Prostate gland (tissue), 2 donors: ENCODE measurements around the gene RTEL1. TPM values are rescaled to one million over a fixed set of nuclear protein-coding genes. Genes with fewer than 3 reads are reported as not detected.
"Not testable (repeated sequence)": the region's sequence is repeated elsewhere in the genome, so short reads cannot be mapped to it uniquely, and the experiment has no call there.

Source experiments
- DNase-seq: peaks from one replicate; pipeline ENCODE4 v3.0.0-alpha.2; 2019; ENCODE audit warnings: low spot score
- H3K27ac ChIP-seq, 2 donors: fragments of 200-600 bp; sonication (generic); 2 replicates each; pipeline ENCODE4 v1.5.1; 2017 to 2019
- H3K27me3 ChIP-seq: fragments of 200-600 bp; sonication (generic); replicated peaks from 2 replicates; pipeline ENCODE4 v1.5.1; 2019; ENCODE audit not compliant: insufficient read depth
- H3K36me3 ChIP-seq, 2 donors: fragments of 200-600 bp; sonication (generic); 1 replicate in 1 of 2; 2 replicates in 1 of 2; pipeline versions ENCODE4 v1.5.1 to v1.8.1; 2017 to 2019
- H3K4me1 ChIP-seq: fragments of 200-600 bp; sonication (generic); replicated peaks from 2 replicates; pipeline ENCODE4 v1.5.1; 2019
- H3K4me3 ChIP-seq, 2 donors: fragments of 200-600 bp; sonication (generic); 2 replicates each; pipeline ENCODE4 v1.5.1; 2017 to 2019
- H3K9me3 ChIP-seq: fragments of 200-600 bp; sonication (generic); 2 replicates; pipeline ENCODE4 v1.5.1; 2017
- CTCF ChIP-seq, 4 experiments: fragments of 200-600 bp in 2 of 4; fragments of 450-650 bp in 2 of 4; sonication (generic) in 2 of 4; IDR thresholded peaks; 1 replicate in 3 of 4; 2 replicates in 1 of 4; pipeline ENCODE4 v1.5.1; 2016 to 2019; ENCODE audit warnings: antibody characterized with exemption in 4 of 4, mild to moderate bottlenecking in 2 of 4, moderate library complexity in 2 of 4
- POLR2A ChIP-seq: fragments of 450-650 bp; IDR thresholded peaks from one replicate; pipeline ENCODE4 v1.6.1; 2016; ENCODE audit warnings: antibody characterized with exemption, mild to moderate bottlenecking
- POLR2AphosphoS5 ChIP-seq: sonication (generic); formaldehyde crosslinking; IDR thresholded peaks from one replicate; pipeline ENCODE4 v1.6.1; 2017; ENCODE audit warnings: antibody characterized with exemption
- WGBS: methylation state at CpG from one replicate; pipeline ENCODE4 v1.1.5; 2018; 5-methylcytosine and 5-hydroxymethylcytosine counted together
- intact Hi-C: fragments of 100-400 bp; cut with DNase I; formaldehyde crosslinking; loops from one replicate; pipeline ENCODE4 v1.14.2; 2022
- total RNA-seq, 2 donors: library from RNA; depleted of rRNA; stranded (reverse); fragments of >200 nt; gene quantifications; one replicate each; pipeline ENCODE4 v1.1.0, GENCODE V29; 2016

RTEL1 gene
- total RNA-seq, 2 donors from 2014 or later: 21.8 to 42.6 TPM

DNA sequence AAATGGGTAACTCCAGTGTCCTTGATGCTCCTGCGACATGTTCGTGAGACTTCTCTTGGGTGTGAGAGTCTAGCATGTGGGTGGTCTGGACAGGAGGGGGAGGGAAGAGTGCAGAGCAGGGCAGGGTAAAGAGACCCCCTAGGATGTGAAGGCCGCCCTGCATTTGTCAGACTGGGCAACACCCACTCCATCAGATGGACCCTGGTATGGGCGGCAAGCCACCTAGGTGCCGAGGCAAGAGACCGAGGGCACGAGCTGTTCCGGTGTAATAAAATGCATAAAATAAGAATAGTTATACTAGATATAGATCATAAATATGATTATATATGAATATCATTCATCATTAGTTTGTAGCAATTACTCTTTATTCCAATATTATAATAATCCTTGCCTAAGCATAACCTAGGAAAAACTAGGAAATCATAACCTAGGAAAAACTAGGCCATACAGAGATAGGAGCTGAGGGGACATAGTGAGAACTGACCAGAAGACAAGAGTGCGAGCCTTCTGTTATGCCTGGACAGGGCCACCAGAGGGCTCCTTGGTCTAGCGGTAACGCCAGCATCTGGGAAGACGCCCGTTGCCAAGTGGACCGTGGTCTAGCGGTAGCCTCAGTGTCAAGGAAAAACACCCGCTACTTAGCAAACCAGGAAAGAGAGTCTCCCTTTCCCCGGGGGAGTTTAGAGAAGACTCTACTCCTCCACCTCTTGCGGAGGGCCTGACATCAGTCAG lies 44.1 kb upstream of the RTEL1 start:
- H3K4me3 ChIP-seq, DNase-seq, H3K27me3 ChIP-seq, intact Hi-C loops, H3K4me1 ChIP-seq, H3K9me3 ChIP-seq, H3K27ac ChIP-seq: not testable (repeated sequence)
- peak in 1 of 4 experiments; percentile 21 for TF ChIP-seq CTCF (IDR thresholded peaks at IDR 0.05)
- H3K36me3 ChIP-seq: peaks cover 0 to 13% of the 10 kb centered on the region in 2 donors
- 86% methylated on average over 18 of the region's 18 CpGs for WGBS

- whole genome bisulfite sequencing: 89% methylated on average over 38 of the region's 41 CpGs
- no peaks in the 10 kb centered on the region for H3K4me1 ChIP-seq
- no peak overlapping the region for H3K27ac ChIP-seq
- H3K9me3 ChIP-seq: no peaks in the 10 kb centered on the region
- H3K4me3 ChIP-seq: no peak overlapping the region
- no peak for DNase-seq
- intact Hi-C loops: no loop called here
- no peak for TF ChIP-seq POLR2A
- TF ChIP-seq CTCF (IDR thresholded peaks at IDR 0.05): no peak
- TF ChIP-seq POLR2AphosphoS5: no peak
- H3K36me3 ChIP-seq: peaks cover 0 to 13% of the 10 kb centered on the region in 2 donors
- no peaks in the 10 kb centered on the region for H3K27me3 ChIP-seq
Measured at GRCh38 chr20:63617092-63617875, 40.8 kb upstream of the RTEL1 start.

GRCh38 chr20:63617876-63618265 lies 40.2 kb upstream of the RTEL1 start:
- TF ChIP-seq POLR2A: no peak
- TF ChIP-seq POLR2AphosphoS5: no peak
- no peak for TF ChIP-seq CTCF (IDR thresholded peaks at IDR 0.05)
- no peaks in the 10 kb centered on the region for H3K9me3 ChIP-seq
- 96% methylated on average over 8 of the region's 8 CpGs for WGBS
- H3K27me3 ChIP-seq: no peaks in the 10 kb centered on the region
- intact Hi-C loops: no loop called here
- no peak overlapping the region for H3K27ac ChIP-seq
- H3K36me3 ChIP-seq: peaks cover 0 to 13% of the 10 kb centered on the region in 2 donors
- DNase-seq: no peak
- H3K4me3 ChIP-seq: no peak overlapping the region
- no peaks in the 10 kb centered on the region for H3K4me1 ChIP-seq

DNA sequence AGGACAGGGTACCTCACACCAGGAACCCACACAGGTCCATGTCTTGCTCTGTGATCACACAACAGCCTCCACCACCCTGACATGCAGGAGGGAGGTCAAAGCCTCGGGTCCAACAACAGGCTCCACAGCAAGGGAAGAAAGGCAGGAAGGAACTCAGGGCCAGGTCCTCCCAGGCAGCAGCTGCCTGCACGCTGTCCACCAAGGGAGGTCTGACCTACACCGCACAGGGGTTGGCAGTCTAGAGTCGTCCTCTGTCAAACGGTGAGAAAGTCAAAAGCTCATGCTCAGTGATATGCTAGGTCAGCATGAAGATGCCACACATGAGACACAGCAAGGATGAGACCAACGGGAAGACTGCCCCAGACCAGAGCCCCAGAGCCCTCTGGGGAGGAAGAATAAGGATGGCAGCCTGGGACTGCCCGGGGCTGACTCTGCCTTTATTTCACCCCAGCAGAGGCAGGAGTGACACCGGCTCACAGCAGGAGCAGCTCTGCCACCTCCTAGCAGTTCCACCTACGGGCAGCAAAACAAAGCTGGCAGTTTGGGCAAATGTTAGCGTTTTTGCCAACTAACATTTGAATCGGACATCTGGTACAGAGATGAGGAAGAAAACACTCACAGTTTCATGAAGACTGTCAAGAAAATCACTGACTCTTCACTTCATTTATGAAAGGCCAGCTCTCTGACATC lies 39.7 kb upstream of the RTEL1 start:
- H3K27me3 ChIP-seq: no peaks in the 10 kb centered on the region
- no peak for DNase-seq
- H3K27ac ChIP-seq: no peak overlapping the region
- intact Hi-C loops: no loop called here
- 91% methylated on average over 10 of the region's 11 CpGs for WGBS
- no peak overlapping the region for H3K4me3 ChIP-seq
- H3K9me3 ChIP-seq: no peaks in the 10 kb centered on the region
- peaks cover 0 to 13% of the 10 kb centered on the region in 2 donors for H3K36me3 ChIP-seq
- no peaks in the 10 kb centered on the region for H3K4me1 ChIP-seq
- TF ChIP-seq POLR2AphosphoS5 (no peak), POLR2A (no peak), CTCF (IDR thresholded peaks at IDR 0.05) (no peak)
